ENCODE results near the gene ZNF865. TPM values are rescaled to one million over a fixed set of nuclear protein-coding genes. Genes with fewer than 3 reads are reported as not detected.

The ZNF865 gene
- total RNA-seq, 1 experiment from 2014 or later, result 12.2 TPM

DNA sequence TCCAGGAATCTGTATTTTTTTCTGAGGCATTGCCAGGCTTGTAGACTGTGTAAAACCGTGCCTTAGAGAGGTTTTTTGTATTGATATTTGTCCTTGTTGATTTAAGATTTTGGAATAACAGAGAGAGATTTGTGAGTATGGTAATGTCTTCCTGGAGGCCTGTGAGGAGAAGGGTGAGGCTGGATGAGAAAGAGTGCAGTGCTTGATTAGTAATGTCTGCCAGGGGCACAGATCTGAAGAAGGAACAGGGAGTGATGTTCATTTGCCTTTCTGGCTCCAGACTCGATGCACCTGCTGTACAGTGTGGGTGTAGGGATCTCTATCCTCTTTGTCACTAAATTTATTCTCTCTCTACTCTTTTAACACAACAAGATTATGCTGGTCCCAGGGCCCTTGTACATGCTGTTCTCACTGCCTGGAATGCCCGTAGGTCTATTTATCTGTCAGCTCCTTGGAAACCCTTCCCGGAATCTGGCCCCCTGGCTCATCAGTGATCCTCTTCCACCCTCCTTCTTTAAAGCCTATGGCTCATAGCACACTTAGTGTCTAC lies 10.4 kb upstream of the ZNF865 start:
- Mint-ChIP-seq H3K4me1 (ENCODE audit: insufficient read depth, unreplicated experiment) (peaks cover 17% of the 10 kb centered on the region), H3K36me3 (ENCODE audit: insufficient read depth, unreplicated experiment) (peaks cover 39% of the 10 kb centered on the region), H3K9me3 (ENCODE audit: unreplicated experiment) (no peaks in the 10 kb centered on the region), H3K27ac (ENCODE audit: low read depth, unreplicated experiment) (no peak overlapping the region), H3K4me3 (ENCODE audit: unreplicated experiment) (no peak overlapping the region), H3K27me3 (ENCODE audit: insufficient read depth, unreplicated experiment) (no peaks in the 10 kb centered on the region)
- TF ChIP-seq, protein P1, sequence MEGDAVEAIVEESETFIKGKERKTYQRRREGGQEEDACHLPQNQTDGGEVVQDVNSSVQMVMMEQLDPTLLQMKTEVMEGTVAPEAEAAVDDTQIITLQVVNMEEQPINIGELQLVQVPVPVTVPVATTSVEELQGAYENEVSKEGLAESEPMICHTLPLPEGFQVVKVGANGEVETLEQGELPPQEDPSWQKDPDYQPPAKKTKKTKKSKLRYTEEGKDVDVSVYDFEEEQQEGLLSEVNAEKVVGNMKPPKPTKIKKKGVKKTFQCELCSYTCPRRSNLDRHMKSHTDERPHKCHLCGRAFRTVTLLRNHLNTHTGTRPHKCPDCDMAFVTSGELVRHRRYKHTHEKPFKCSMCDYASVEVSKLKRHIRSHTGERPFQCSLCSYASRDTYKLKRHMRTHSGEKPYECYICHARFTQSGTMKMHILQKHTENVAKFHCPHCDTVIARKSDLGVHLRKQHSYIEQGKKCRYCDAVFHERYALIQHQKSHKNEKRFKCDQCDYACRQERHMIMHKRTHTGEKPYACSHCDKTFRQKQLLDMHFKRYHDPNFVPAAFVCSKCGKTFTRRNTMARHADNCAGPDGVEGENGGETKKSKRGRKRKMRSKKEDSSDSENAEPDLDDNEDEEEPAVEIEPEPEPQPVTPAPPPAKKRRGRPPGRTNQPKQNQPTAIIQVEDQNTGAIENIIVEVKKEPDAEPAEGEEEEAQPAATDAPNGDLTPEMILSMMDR (IDR thresholded peaks at IDR 0.05; ENCODE audit: unreplicated experiment), result no peak
- BruUV-seq (replicated peaks), result no TSS peak
- ChIA-PET CTCF (no interaction called here), POLR2A (interaction anchor here (0.6 kb wide), 2 partner anchors 11 to 431 kb away, joined by 3 read pairs; no protein-coding TSS in a partner anchor)
- intact Hi-C loops (cut with micrococcal nuclease), result no loop called here
- DNase-seq (ENCODE audit: unreplicated experiment), result no peak

DNA sequence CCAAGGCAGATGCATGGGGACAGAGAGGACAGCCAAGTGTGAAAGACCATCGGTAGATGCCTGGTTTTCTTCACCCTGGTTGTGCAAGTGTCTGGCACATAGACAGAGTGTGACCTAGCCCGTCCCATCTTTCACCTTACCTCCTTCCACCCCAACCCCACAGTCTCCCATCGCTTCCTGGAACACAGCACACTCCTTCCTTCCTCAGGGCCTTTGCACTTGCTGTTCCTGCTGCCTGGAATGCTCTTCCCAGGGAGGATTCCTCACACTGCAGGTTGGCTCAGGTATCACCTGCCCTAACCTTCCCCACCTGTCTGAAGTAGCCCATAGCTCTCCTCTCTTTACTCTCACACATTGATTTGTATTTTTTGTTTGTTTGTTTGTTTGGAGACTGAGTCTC lies 9.1 kb upstream of the ZNF865 start:
- peaks cover 22% of the 10 kb centered on the region for H3K4me1 Mint-ChIP-seq (ENCODE audit: insufficient read depth, unreplicated experiment)
- BruUV-seq (replicated peaks), result no TSS peak
- TF ChIP-seq, protein P1 (IDR thresholded peaks at IDR 0.05; ENCODE audit: unreplicated experiment), result no peak
- H3K27ac Mint-ChIP-seq (ENCODE audit: low read depth, unreplicated experiment), result no peak overlapping the region
- no peaks in the 10 kb centered on the region for H3K27me3 Mint-ChIP-seq (ENCODE audit: insufficient read depth, unreplicated experiment)
- H3K36me3 Mint-ChIP-seq (ENCODE audit: insufficient read depth, unreplicated experiment), result peaks cover 33% of the 10 kb centered on the region
- no peaks in the 10 kb centered on the region for H3K9me3 Mint-ChIP-seq (ENCODE audit: unreplicated experiment)
- ChIA-PET POLR2A (no interaction called here), CTCF (interaction anchor here (1.1 kb wide), 1 partner anchor 8 kb away, joined by 3 read pairs; no protein-coding TSS in a partner anchor)
- no peak for DNase-seq (ENCODE audit: unreplicated experiment)
- H3K4me3 Mint-ChIP-seq (ENCODE audit: unreplicated experiment), result no peak overlapping the region
- intact Hi-C loops (cut with micrococcal nuclease), result no loop called here

DNA sequence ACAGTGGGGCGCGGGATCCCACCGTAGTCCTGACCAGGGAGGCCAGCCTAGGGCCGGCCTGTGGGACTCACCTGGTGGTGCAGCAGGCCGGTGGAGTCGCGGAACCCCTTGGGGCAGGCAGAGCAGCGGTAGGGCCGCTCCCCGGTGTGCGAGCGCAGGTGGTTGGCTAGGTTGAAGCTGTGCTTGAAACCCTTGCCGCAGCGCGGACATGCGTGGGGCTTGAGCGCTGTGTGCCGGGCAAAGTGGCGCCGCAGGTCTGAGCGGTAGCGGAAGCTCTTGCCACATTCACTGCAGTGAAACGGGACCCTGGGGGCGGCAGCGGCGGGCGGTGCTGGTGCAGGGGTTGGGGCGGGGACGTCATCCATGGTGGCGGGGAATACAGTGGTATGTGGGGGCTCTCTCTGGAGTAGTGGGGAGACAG lies 7.9 kb upstream of the ZNF865 start:
- H3K36me3 Mint-ChIP-seq (ENCODE audit: insufficient read depth, unreplicated experiment), result peaks cover 27% of the 10 kb centered on the region
- TF ChIP-seq, protein P1 (IDR thresholded peaks at IDR 0.05; ENCODE audit: unreplicated experiment), result no peak
- H3K4me3 Mint-ChIP-seq (ENCODE audit: unreplicated experiment), result no peak overlapping the region
- ChIA-PET CTCF (interaction anchor here (0.6 to 1.0 kb wide), 3 partner anchors 10 to 94 kb away, joined by 3 read pairs; no protein-coding TSS in a partner anchor), POLR2A (interaction anchor here (0.8 to 2.6 kb wide), 3 partner anchors 9 to 46 kb away, joined by 3 to 26 read pairs (median 15); partner anchors contain the start of genes ZNF581 and ZNF784)
- intact Hi-C loops (cut with micrococcal nuclease), result no loop called here
- no peaks in the 10 kb centered on the region for H3K9me3 Mint-ChIP-seq (ENCODE audit: unreplicated experiment)
- no peaks in the 10 kb centered on the region for H3K27me3 Mint-ChIP-seq (ENCODE audit: insufficient read depth, unreplicated experiment)
- peaks cover 27% of the 10 kb centered on the region for H3K4me1 Mint-ChIP-seq (ENCODE audit: insufficient read depth, unreplicated experiment)
- DNase-seq (ENCODE audit: unreplicated experiment), result no peak
- no peak overlapping the region for H3K27ac Mint-ChIP-seq (ENCODE audit: low read depth, unreplicated experiment)
- BruUV-seq (replicated peaks), result no TSS peak

DNA sequence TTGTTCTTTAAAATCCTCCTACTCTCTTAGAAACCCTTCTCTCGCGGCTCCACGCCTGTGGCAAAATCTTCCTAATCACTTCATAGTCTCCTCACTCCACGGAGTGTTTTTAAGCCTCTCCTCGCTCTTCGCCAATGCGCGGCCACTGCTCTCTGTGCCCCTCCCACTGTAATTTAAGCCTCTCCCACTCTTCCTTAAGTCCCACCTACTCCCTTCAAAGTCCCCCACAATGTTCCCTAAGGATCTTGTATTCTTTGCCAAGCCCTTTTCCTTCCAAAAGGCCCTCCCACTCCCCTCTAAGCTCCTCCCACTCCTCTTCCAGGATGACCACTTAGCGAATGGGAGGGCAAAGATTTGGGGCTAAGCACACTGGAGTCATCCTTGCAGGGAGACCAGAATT lies 7.4 kb upstream of the ZNF865 start:
- ChIA-PET POLR2A (interaction anchor here (0.8 to 2.6 kb wide), 4 partner anchors 10 to 45 kb away, joined by 3 to 26 read pairs (median 17); partner anchors contain the start of genes ZNF581 and ZNF784), CTCF (interaction anchor here (0.6 to 1.0 kb wide), 2 partner anchors 93 to 94 kb away, joined by 3 read pairs; no protein-coding TSS in a partner anchor)
- peaks cover 28% of the 10 kb centered on the region for H3K36me3 Mint-ChIP-seq (ENCODE audit: insufficient read depth, unreplicated experiment)
- H3K9me3 Mint-ChIP-seq (ENCODE audit: unreplicated experiment), result no peaks in the 10 kb centered on the region
- no peak overlapping the region for H3K27ac Mint-ChIP-seq (ENCODE audit: low read depth, unreplicated experiment)
- H3K4me3 Mint-ChIP-seq (ENCODE audit: unreplicated experiment), result no peak overlapping the region
- TF ChIP-seq, protein P1 (IDR thresholded peaks at IDR 0.05; ENCODE audit: unreplicated experiment), result no peak
- no TSS peak for BruUV-seq (replicated peaks)
- no peaks in the 10 kb centered on the region for H3K27me3 Mint-ChIP-seq (ENCODE audit: insufficient read depth, unreplicated experiment)
- intact Hi-C loops (cut with micrococcal nuclease), result no loop called here
- peaks cover 27% of the 10 kb centered on the region for H3K4me1 Mint-ChIP-seq (ENCODE audit: insufficient read depth, unreplicated experiment)
- no peak for DNase-seq (ENCODE audit: unreplicated experiment)
